K562 (cell line): ENCODE results near the gene SLC5A3. TPM values are rescaled to one million over a fixed set of nuclear protein-coding genes. Genes with fewer than 3 reads are reported as not detected.
A peak's percentile ranks its signal among the peaks of the same experiment; 100 is the strongest.

Source experiments
- ATAC-seq: fragments of 200-7000 bp; cut with Tn5 transposase; 3 replicates; pipeline ENCODE4 v1.9.1; 2020; ENCODE audit warnings: moderate library complexity
- BruUV-seq: library from RNA; stranded (reverse); fragments of 400-500 nt; replicated peaks from 2 replicates; lab custom pipeline; 2021; lab: Mats Ljungman, UMichigan
- CTCF ChIA-PET: fragments of 300-600 bp; formaldehyde crosslinking; extraction: SDS; loops from one replicate; lab custom pipeline; 2021; ENCODE audit warnings: low intra/inter-chr PET ratio; lab: Yijun Ruan, JAX
- POLR2A ChIA-PET: fragments of 300-600, 350-650 bp; sonication (Branson Sonifier 250); formaldehyde crosslinking; extraction: SDS; loops from one replicate; lab custom pipeline; 2021; ENCODE audit warnings: antibody characterized with exemption, inconsistent platforms; lab: Yijun Ruan, JAX
- DNase-seq, 4 experiments: peaks; one replicate each; pipeline versions ENCODE4 v3.0.0 to v3.0.0-alpha.2; 2011 to 2018; ENCODE audit warnings: low spot score in 3 of 4, mixed read lengths in 3 of 4; ENCODE audit errors: extremely low read depth in 1 of 4
- FAIRE-seq: peaks from 2 replicates; lab custom pipeline; 2011; peaks lifted over from hg19 to GRCh38; lab: Jason Lieb, UNC
- H2AFZ ChIP-seq: 2 replicates; pipeline ENCODE4 v1.6.0; 2011; ENCODE audit warnings: low read depth, low read length, control low read depth, inconsistent platforms
- H3K27ac ChIP-seq: fragments of 200-600 bp; 3 replicates; pipeline ENCODE4 v1.8.0; 2011; ENCODE audit warnings: low read depth, mild to moderate bottlenecking, control low read depth, inconsistent platforms, low read length, moderate library complexity, mixed read lengths; ENCODE audit errors: extremely low read depth
- H3K27me3 ChIP-seq, 2 experiments: fragments of 300-600 bp in 1 of 2; 2 replicates in 1 of 2; 3 replicates in 1 of 2; pipeline versions ENCODE4 v1.6.0 to v1.8.0; 2011; ENCODE audit warnings: inconsistent platforms in 2 of 2, low read length in 2 of 2, mild to moderate bottlenecking in 1 of 2, mixed read lengths in 1 of 2, moderate library complexity in 1 of 2; ENCODE audit not compliant: control insufficient read depth in 2 of 2, insufficient read depth in 2 of 2
- H3K36me3 ChIP-seq: fragments of 300-600 bp; 3 replicates; pipeline ENCODE4 v1.8.0; 2011; ENCODE audit warnings: mild to moderate bottlenecking, low read length, inconsistent platforms; ENCODE audit not compliant: control insufficient read depth, insufficient read depth
- H3K4me1 ChIP-seq, 2 experiments: fragments of 200-600 bp in 1 of 2; replicated peaks in 1 of 2; 2 replicates in 1 of 2; 3 replicates in 1 of 2; pipeline versions ENCODE4 v1.5.1 to v1.8.0; 2011; ENCODE audit warnings: inconsistent platforms in 2 of 2, low read length in 2 of 2, mild to moderate bottlenecking in 1 of 2, mixed read lengths in 1 of 2, moderate library complexity in 1 of 2; ENCODE audit not compliant: control insufficient read depth in 2 of 2, insufficient read depth in 2 of 2
- H3K4me2 ChIP-seq: 2 replicates; pipeline ENCODE4 v1.6.1; 2011; ENCODE audit warnings: low read length, control low read depth, inconsistent platforms, mixed read lengths; ENCODE audit not compliant: insufficient read depth
- H3K4me3 ChIP-seq: fragments of 200-600 bp; sonication (generic), shearing (Covaris generic); 2 replicates; pipeline ENCODE4 v1.5.1; 2016; ENCODE audit warnings: control low read depth, inconsistent platforms
- H3K79me2 ChIP-seq: fragments of 200-600 bp; 3 replicates; pipeline ENCODE4 v1.8.0; 2011; ENCODE audit warnings: low read length, inconsistent platforms; ENCODE audit not compliant: control insufficient read depth, insufficient read depth
- H3K9ac ChIP-seq, 2 experiments: 2 replicates each; pipeline versions ENCODE4 v1.6.0 to v1.6.1; 2011; ENCODE audit warnings: low read depth in 2 of 2, low read length in 2 of 2, control low read depth in 1 of 2, inconsistent platforms in 1 of 2, mild to moderate bottlenecking in 1 of 2, mixed read lengths in 1 of 2; ENCODE audit not compliant: insufficient read depth in 1 of 2
- H3K9me1 ChIP-seq: one replicate; pipeline ENCODE4 v1.6.0; 2011; ENCODE audit warnings: inconsistent platforms, mild to moderate bottlenecking, low read length, moderate library complexity; ENCODE audit not compliant: control insufficient read depth, insufficient read depth
- H3K9me3 ChIP-seq: replicated peaks from 2 replicates; pipeline ENCODE4 v1.5.1; 2011; ENCODE audit warnings: low read depth, low read length, inconsistent platforms; ENCODE audit not compliant: control insufficient read depth, insufficient read depth
- H4K20me1 ChIP-seq: replicated peaks from 2 replicates; pipeline ENCODE4 v1.6.1; 2011; ENCODE audit warnings: low read length, inconsistent platforms, mixed read lengths; ENCODE audit not compliant: control insufficient read depth, insufficient read depth
- ATF4 ChIP-seq: fragments of 450-650 bp; formaldehyde crosslinking; IDR thresholded peaks from 2 replicates; pipeline ENCODE4 v1.4.0; 2022; ENCODE audit warnings: mild to moderate bottlenecking, moderate library complexity
- CCNT2 ChIP-seq: IDR thresholded peaks from 2 replicates; pipeline ENCODE4 v1.6.1; 2011; ENCODE audit warnings: borderline replicate concordance, low read depth, mild to moderate bottlenecking, moderate library complexity, mixed read lengths, low read length; ENCODE audit not compliant: insufficient read length; ENCODE audit errors: extremely low read depth
- CXXC5 ChIP-seq: fragments of 250-450 bp; sonication (Bioruptor Pico); IDR thresholded peaks from 2 replicates; pipeline ENCODE4 v1.8.0; 2022; ENCODE audit warnings: inconsistent platforms, mild to moderate bottlenecking, moderate library complexity
- E2F6 ChIP-seq, 2 experiments: IDR thresholded peaks; 2 replicates each; pipeline ENCODE4 v1.6.1; 2011; ENCODE audit warnings: borderline replicate concordance in 1 of 2, control low read depth in 1 of 2, low read depth in 1 of 2, low read length in 1 of 2, mild to moderate bottlenecking in 1 of 2, mixed read lengths in 1 of 2, moderate library complexity in 1 of 2; ENCODE audit not compliant: insufficient read depth in 1 of 2, insufficient read length in 1 of 2, poor library complexity in 1 of 2, severe bottlenecking in 1 of 2; ENCODE audit errors: extremely low read depth in 1 of 2
- GABPB2 ChIP-seq: fragments of 250-450 bp; sonication (Bioruptor Pico); conservative IDR thresholded peaks from 2 replicates; pipeline ENCODE4 v1.5.1; 2021; ENCODE audit warnings: mild to moderate bottlenecking
- GATA2 ChIP-seq: sonication (generic); formaldehyde crosslinking; IDR thresholded peaks from 2 replicates; pipeline ENCODE4 v1.4.0; 2020; ENCODE audit warnings: mild to moderate bottlenecking, missing genetic modification reagents
- KLF6 ChIP-seq: fragments of 250-450 bp; sonication (Bioruptor Pico); IDR thresholded peaks from 2 replicates; pipeline ENCODE4 v1.4.0; 2020; ENCODE audit warnings: mild to moderate bottlenecking, moderate library complexity, borderline replicate concordance
- MTA3 ChIP-seq: fragments of 450-650 bp; formaldehyde crosslinking; IDR thresholded peaks from 2 replicates; pipeline ENCODE4 v1.6.1; 2017; ENCODE audit warnings: mild to moderate bottlenecking, borderline replicate concordance
- NCOA1 ChIP-seq: fragments of 450-650 bp; IDR thresholded peaks from 2 replicates; pipeline ENCODE4 v1.6.1; 2016; ENCODE audit warnings: low read depth
- NFXL1 ChIP-seq: fragments of 450-650 bp; formaldehyde crosslinking; IDR thresholded peaks from 2 replicates; pipeline ENCODE4 v1.4.0; 2021; ENCODE audit warnings: mild to moderate bottlenecking
- PML ChIP-seq: IDR thresholded peaks from 2 replicates; pipeline ENCODE4 v1.6.1; 2012; ENCODE audit warnings: low read length, inconsistent platforms
- RBM22 ChIP-seq: fragments of 200-400 bp; formaldehyde crosslinking; IDR thresholded peaks from 2 replicates; pipeline ENCODE4 v1.6.1; 2018; ENCODE audit warnings: low read length, low read depth; ENCODE audit not compliant: poor library complexity, severe bottlenecking
- SNRNP70 ChIP-seq: fragments of 200-400 bp; formaldehyde crosslinking; optimal IDR thresholded peaks from 2 replicates; pipeline ENCODE3; 2017; ENCODE audit warnings: low read depth, low read length
- XRCC4 ChIP-seq: IDR thresholded peaks from one replicate; pipeline ENCODE4 v1.6.1; 2011; ENCODE audit not compliant: insufficient read depth, insufficient read length; ENCODE audit errors: extremely low read depth
- ZBTB49 ChIP-seq: sonication (generic); formaldehyde crosslinking; IDR thresholded peaks from 2 replicates; pipeline ENCODE4 v1.8.0; 2022; ENCODE audit warnings: missing genetic modification reagents, mild to moderate bottlenecking, borderline replicate concordance
- WGBS: fragments of 100-300 bp; shearing (Covaris generic); methylation state at CpG from one replicate; pipeline ENCODE4 v1.1.6; 2016; ENCODE audit warnings: low coverage, mixed read lengths; ENCODE audit not compliant: insufficient coverage; ENCODE audit errors: missing lambda C conversion rate; 5-methylcytosine and 5-hydroxymethylcytosine counted together
- in situ Hi-C: fragments of 300-500 bp; cut with MboI; formaldehyde crosslinking; loops from 4 replicates; pipeline ENCODE4 v1.15.0; 2018; ENCODE audit warnings: inconsistent platforms, mixed read lengths
- intact Hi-C: fragments of 100-400 bp; cut with micrococcal nuclease; formaldehyde crosslinking; loops from 2 replicates; pipeline ENCODE4 v1.14.2; 2022
- polyA plus RNA-seq, 8 experiments: library from polyadenylated mRNA; depleted of rRNA in 4 of 8; stranded (reverse) in 5 of 8; unstranded in 3 of 8; fragments of >200 nt; fragmentation: Nextera tagmentation in 2 of 8; fragmentation: Illumina TruSeq in 1 of 8; extraction: Ambion mirVana in 2 of 8; extraction: Trizol in 1 of 8; gene quantifications; 2 replicates each; pipeline versions ENCODE4 v1.2.1 to v1.2.3, GENCODE V29; 2011 to 2014; ENCODE audit warnings: inconsistent platforms in 1 of 8, missing spikeins in 1 of 8
- total RNA-seq, 7 experiments: library from RNA; depleted of rRNA in 6 of 7; stranded (reverse); fragments of >200 nt in 6 of 7; fragmentation: Illumina TruSeq in 2 of 7; extraction: Trizol in 2 of 7; gene quantifications; 2 replicates each; pipeline versions ENCODE4 v1.2.1 to v1.2.3, GENCODE V29; 2011 to 2021; ENCODE audit warnings: low replicate concordance in 1 of 7
- TF ChIP-seq, protein P1 (sequence below): fragments of 200-800 bp; sonication (Bioruptor generic); IDR thresholded peaks from 2 replicates; pipeline ENCODE4 v1.6.1; 2017; ENCODE audit warnings: missing genetic modification characterization, missing compliant biosample characterization

Gene SLC5A3
- total and polyA plus RNA-seq, 9 of the 15 experiments (the other 6 are each of a cell fraction or from before 2014, with no cell fraction given): 2.9 to 20.6 (median 9.0) TPM

GRCh38 chr21:34073749-34074282 lies 438 bp downstream of the SLC5A3 start:
- H3K4me1 ChIP-seq: peaks cover 9 to 37% of the 10 kb centered on the region in 2 experiments; a peak in 4 of 5 replicates
- in situ Hi-C loops: no loop called here
- TF ChIP-seq GATA2 (CRISPR knock-in tag) (no peak), PML (no peak), NFXL1 (CRISPR knock-in tag) (no peak), ZBTB49 (CRISPR knock-in tag) (no peak), GABPB2 (CRISPR knock-in tag) (no peak), RBM22 (no peak), NCOA1 (no peak), E2F6 (IDR thresholded peaks at IDR 0.05; ENCODE audit: borderline replicate concordance in 1 of 2, extremely low read depth in 1 of 2, insufficient read depth in 1 of 2, insufficient read length in 1 of 2, low read depth in 1 of 2, low read length in 1 of 2, poor library complexity in 1 of 2, severe bottlenecking in 1 of 2) (peak; percentile 22 to 67), MTA3 (no peak), CXXC5 (no peak; the same call in 1 of the 2 replicates), KLF6 (no peak), CCNT2 (peak; percentile 72), ATF4 (no peak), XRCC4 (no peak), SNRNP70 (no peak)
- TF ChIP-seq, protein P1, sequence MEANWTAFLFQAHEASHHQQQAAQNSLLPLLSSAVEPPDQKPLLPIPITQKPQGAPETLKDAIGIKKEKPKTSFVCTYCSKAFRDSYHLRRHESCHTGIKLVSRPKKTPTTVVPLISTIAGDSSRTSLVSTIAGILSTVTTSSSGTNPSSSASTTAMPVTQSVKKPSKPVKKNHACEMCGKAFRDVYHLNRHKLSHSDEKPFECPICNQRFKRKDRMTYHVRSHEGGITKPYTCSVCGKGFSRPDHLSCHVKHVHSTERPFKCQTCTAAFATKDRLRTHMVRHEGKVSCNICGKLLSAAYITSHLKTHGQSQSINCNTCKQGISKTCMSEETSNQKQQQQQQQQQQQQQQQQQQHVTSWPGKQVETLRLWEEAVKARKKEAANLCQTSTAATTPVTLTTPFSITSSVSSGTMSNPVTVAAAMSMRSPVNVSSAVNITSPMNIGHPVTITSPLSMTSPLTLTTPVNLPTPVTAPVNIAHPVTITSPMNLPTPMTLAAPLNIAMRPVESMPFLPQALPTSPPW (CRISPR knock-in tag): peak; percentile 56

More at GRCh38 chr21:34073749-34074282, 438 bp downstream of the SLC5A3 start:
- Histone ChIP-seq H3K9ac (peak overlapping the region; percentile 77 to 98), H3K36me3 (peaks cover 37% of the 10 kb centered on the region), H3K4me2 (peak overlapping the region; percentile 83), H3K79me2 (peaks cover 49% of the 10 kb centered on the region), H2AFZ (peak overlapping the region; percentile 84), H3K27me3 (peaks cover 0 to 5% of the 10 kb centered on the region in 2 experiments; a peak in 2 of 5 replicates), H3K27ac (peak overlapping the region; percentile 87), H3K9me3 (no peaks in the 10 kb centered on the region), H3K9me1 (no peaks in the 10 kb centered on the region), H3K4me3 (peak overlapping the region; percentile 65), H4K20me1 (peaks cover 8% of the 10 kb centered on the region; the same call in 1 of the 2 replicates)
- intact Hi-C loops: loop anchor here (5.0 to 10.0 kb wide), 3 partner anchors 131 to 273 kb away; no protein-coding TSS in a partner anchor
- no peak for FAIRE-seq
- under 1% methylated on average over 50 of the region's 95 CpGs for WGBS
- ChIA-PET POLR2A (interaction anchor here (0.7 to 5.3 kb wide), 9 partner anchors 9 to 150 kb away, joined by 3 to 33 read pairs (median 4); no protein-coding TSS in a partner anchor), CTCF (no interaction called here)
- DNase-seq: peak; percentile 69 to 89 (median 81)
- no TSS peak for BruUV-seq
- peak; percentile 30 for ATAC-seq
